TTC549 (cell line): ENCODE data around the gene BEST1.
"Not testable (repeated sequence)": the region's sequence is repeated elsewhere in the genome, so short reads cannot be mapped to it uniquely, and the experiment has no call there.

Experiments
- FAIRE-seq: peaks from 2 replicates; lab custom pipeline; 2012; peaks lifted over from hg19 to GRCh38; lab: Jason Lieb, UNC

BEST1 gene

GRCh38 chr11:61964666-61965271, 14.6 kb downstream of the BEST1 start:
- FAIRE-seq, result not testable (repeated sequence)

- no peak for FAIRE-seq
Measured at GRCh38 chr11:61966734-61967115, 16.6 kb downstream of the BEST1 start.

- no peak for FAIRE-seq
Measured at GRCh38 chr11:61967116-61967923, 17.2 kb downstream of the BEST1 start, which contains the start of gene FTH1. Gene FTH1, minus strand, starts transcription at chr11:61967634. Its CDS starts 209 bp downstream, at chr11:61967425.

- no peak for FAIRE-seq
Measured at GRCh38 chr11:61967924-61968757, 18.0 kb downstream of the BEST1 start.

GRCh38 chr11:61968758-61969390, 18.7 kb downstream of the BEST1 start:
- FAIRE-seq, result no peak

GRCh38 chr11:61969391-61969758, 19.2 kb downstream of the BEST1 start:
- FAIRE-seq, result no peak

- no peak for FAIRE-seq
Measured at GRCh38 chr11:61969838-61970662, 19.9 kb downstream of the BEST1 start.

- peak; percentile 54 for FAIRE-seq
Measured at GRCh38 chr11:61971248-61972111, 21.3 kb downstream of the BEST1 start.

- FAIRE-seq, result no peak
Measured at GRCh38 chr11:61972112-61972671, 22.0 kb downstream of the BEST1 start.

- no peak for FAIRE-seq
Measured at GRCh38 chr11:61972672-61973475, 22.7 kb downstream of the BEST1 start.

- FAIRE-seq, result no peak
Measured at GRCh38 chr11:61973476-61974162, 23.5 kb downstream of the BEST1 start.

- no peak for FAIRE-seq
Measured at GRCh38 chr11:61974766-61975631, 24.8 kb downstream of the BEST1 start.

GRCh38 chr11:61975638-61976419, 25.7 kb downstream of the BEST1 start:
- FAIRE-seq, result no peak

- FAIRE-seq, result no peak
Measured at GRCh38 chr11:61976420-61976800, 26.3 kb downstream of the BEST1 start.

GRCh38 chr11:61976813-61977475, 26.8 kb downstream of the BEST1 start:
- FAIRE-seq, result no peak
